ENCODE results near the gene GPS2.
"Not testable (repeated sequence)": the region's sequence is repeated elsewhere in the genome, so short reads cannot be mapped to it uniquely, and the experiment has no call there.

The GPS2 gene

GRCh38 chr17:7348478-7349242 is 33.5 kb upstream of the GPS2 start:
- no peak for TF ChIP-seq JUND (IDR thresholded peaks at IDR 0.05; ENCODE audit: low read depth)
- DNase-seq (ENCODE audit: low read depth in 1 of 2, low spot score in 1 of 2) = no peak
- in situ Hi-C loops (cut with HindIII; ENCODE audit: low pct_unique_long_range_greater_than_20kb, low sequenced_read_pairs) = no loop called here

DNA sequence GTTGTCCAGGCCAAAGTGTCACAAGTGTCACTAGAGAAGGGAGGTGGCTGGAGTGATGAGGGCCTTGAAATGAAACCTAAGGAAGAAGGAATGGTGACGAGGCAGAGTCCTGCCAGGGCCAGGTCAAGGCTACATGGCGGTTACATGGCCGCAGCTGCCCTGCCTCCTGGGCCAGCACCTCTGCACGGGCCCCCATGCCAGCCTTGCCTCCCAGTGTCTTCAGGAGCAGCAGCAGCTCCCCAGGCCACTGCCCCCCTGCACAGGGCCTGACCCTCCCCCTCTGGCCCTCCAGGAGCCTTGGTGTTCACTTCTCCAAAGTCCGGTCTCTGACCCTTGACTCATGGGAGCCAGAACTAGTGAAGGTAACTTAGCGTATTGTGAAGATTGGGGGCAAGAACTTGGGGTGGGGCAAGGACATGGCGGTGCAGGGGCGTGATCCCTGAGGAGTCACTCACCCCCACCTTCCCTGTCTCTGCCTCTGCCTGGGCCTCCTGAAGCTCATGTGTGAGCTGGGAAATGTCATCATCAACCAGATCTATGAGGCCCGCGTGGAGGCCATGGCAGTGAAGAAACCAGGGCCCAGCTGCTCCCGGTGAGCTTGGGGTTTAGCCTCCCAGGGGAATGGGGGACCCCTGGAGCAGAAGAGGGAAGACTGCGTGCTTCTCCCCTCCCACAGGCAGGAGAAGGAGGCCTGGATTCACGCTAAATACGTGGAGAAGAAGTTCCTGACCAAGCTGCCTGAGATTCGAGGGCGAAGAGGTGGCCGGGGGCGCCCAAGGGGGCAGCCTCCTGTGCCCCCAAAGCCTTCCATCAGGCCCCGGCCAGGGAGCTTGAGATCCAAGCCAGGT is 32.7 kb upstream of the GPS2 start:
- in situ Hi-C loops (cut with HindIII; ENCODE audit: low pct_unique_long_range_greater_than_20kb, low sequenced_read_pairs) = no loop called here
- no peak for TF ChIP-seq JUND (IDR thresholded peaks at IDR 0.05; ENCODE audit: low read depth)
- no peak for DNase-seq (ENCODE audit: low read depth in 1 of 2, low spot score in 1 of 2)

GRCh38 chr17:7346761-7347614 is 31.8 kb upstream of the GPS2 start:
- in situ Hi-C loops (cut with HindIII; ENCODE audit: low pct_unique_long_range_greater_than_20kb, low sequenced_read_pairs) = no loop called here
- no peak for TF ChIP-seq JUND (IDR thresholded peaks at IDR 0.05; ENCODE audit: low read depth)
- DNase-seq (ENCODE audit: low read depth in 1 of 2, low spot score in 1 of 2) = no peak

DNA sequence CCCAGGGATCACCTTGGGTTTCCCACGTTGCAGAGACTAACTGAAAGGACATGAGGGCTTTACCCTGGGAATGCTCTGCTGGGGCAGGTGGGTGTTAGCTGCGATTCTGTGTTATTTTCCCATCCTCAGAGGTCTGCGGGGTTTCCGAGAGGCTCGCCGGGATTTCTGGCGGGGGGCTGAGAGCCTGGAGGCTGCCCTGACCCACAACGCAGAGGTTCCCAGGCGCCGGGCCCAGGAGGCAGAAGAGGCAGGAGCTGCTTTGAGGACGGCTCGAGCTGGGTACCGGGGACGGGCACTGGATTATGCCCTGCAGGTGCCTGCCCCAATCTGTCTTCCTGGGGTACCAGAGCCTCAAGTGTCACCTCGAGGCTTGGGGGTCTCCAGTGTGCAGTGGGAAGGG is 28.1 kb upstream of the GPS2 start:
- no peak for TF ChIP-seq JUND (IDR thresholded peaks at IDR 0.05; ENCODE audit: low read depth)
- DNase-seq (ENCODE audit: low read depth in 1 of 2, low spot score in 1 of 2) = no peak

GRCh38 chr17:7341842-7342241 is 26.7 kb upstream of the GPS2 start:
- DNase-seq (ENCODE audit: low read depth in 1 of 2, low spot score in 1 of 2) = no peak
- TF ChIP-seq JUND (IDR thresholded peaks at IDR 0.05; ENCODE audit: low read depth) = no peak
- in situ Hi-C loops (cut with HindIII; ENCODE audit: low pct_unique_long_range_greater_than_20kb, low sequenced_read_pairs) = no loop called here

More for the DNA sequence above, 28.1 kb upstream of the GPS2 start:
- in situ Hi-C loops (cut with HindIII; ENCODE audit: low pct_unique_long_range_greater_than_20kb, low sequenced_read_pairs) = no loop called here

DNA sequence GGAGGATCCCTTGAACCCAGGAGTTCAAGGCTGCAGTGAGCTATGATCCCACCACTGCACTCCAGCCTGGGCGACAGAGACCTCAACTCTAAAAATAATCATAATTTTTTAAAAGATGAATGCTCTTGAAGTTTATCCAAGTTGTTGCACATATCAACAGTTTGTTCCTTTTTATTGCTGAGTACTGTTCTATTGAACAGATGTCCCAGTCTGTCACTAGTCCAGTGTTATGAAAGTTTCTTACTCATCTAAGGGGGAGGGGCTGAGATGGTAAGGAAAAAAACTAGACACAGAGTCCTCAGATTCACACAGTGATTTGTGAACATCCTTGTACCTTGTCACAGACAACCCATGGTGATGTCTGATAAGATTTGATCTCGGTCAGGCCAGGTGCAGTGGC is 25.0 kb upstream of the GPS2 start:
- TF ChIP-seq JUND (IDR thresholded peaks at IDR 0.05; ENCODE audit: low read depth) = no peak
- in situ Hi-C loops (cut with HindIII; ENCODE audit: low pct_unique_long_range_greater_than_20kb, low sequenced_read_pairs) = no loop called here
- no peak for DNase-seq (ENCODE audit: low read depth in 1 of 2, low spot score in 1 of 2)

DNA sequence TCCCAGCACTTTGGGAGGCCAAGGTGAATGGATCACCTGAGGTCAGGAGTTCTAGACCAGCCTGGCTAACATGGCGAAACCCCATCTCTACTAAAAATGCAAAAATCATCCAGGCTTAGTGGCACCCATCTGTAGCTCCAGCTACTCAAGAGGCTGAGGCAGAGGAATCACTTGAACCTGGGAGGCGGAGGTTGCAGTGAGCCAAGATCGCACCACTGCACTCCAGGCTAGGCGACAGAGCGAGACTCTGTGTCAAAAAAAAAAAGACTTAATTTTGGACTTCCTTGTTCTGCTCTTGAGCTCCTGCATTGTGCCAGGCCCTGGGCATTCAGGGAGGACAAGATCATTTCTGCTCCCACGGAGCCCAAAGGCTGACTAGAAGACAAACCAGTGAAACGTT is 22.4 kb upstream of the GPS2 start:
- in situ Hi-C loops (cut with HindIII; ENCODE audit: low pct_unique_long_range_greater_than_20kb, low sequenced_read_pairs) = not testable (repeated sequence)

GRCh38 chr17:7336240-7337175 is 21.3 kb upstream of the GPS2 start, which contains the start of gene ACAP1:
Gene ACAP1 (plus strand): TSS chr17:7336529. CDS start chr17:7336735, 206 bp downstream.
- no peak for TF ChIP-seq JUND (IDR thresholded peaks at IDR 0.05; ENCODE audit: low read depth)
- in situ Hi-C loops (cut with HindIII; ENCODE audit: low pct_unique_long_range_greater_than_20kb, low sequenced_read_pairs) = no loop called here
- no peak for DNase-seq (ENCODE audit: low read depth in 1 of 2, low spot score in 1 of 2)

More for the DNA sequence above, 22.4 kb upstream of the GPS2 start:
- DNase-seq (ENCODE audit: low read depth in 1 of 2, low spot score in 1 of 2) = not testable (repeated sequence)

DNA sequence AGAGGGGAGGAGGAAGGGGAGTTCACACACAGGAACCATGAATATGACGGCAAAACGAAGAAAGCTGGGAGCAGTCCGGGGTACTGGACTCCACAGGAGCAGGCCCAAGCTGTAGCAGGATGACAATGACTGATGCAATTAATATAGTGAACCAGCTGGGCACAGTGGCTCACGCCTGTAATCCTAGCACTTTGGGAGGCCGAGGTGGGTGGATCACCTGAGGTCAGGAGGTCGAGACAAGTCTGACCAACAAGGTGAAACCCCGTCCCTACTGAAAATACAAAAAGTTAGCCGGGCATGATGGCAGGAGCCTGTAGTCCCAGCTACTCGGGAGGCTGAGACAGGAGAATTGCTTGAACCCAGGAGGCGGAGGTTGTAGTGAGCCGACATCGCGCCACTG is 20.6 kb upstream of the GPS2 start:
- in situ Hi-C loops (cut with HindIII; ENCODE audit: low pct_unique_long_range_greater_than_20kb, low sequenced_read_pairs) = not testable (repeated sequence)

DNA sequence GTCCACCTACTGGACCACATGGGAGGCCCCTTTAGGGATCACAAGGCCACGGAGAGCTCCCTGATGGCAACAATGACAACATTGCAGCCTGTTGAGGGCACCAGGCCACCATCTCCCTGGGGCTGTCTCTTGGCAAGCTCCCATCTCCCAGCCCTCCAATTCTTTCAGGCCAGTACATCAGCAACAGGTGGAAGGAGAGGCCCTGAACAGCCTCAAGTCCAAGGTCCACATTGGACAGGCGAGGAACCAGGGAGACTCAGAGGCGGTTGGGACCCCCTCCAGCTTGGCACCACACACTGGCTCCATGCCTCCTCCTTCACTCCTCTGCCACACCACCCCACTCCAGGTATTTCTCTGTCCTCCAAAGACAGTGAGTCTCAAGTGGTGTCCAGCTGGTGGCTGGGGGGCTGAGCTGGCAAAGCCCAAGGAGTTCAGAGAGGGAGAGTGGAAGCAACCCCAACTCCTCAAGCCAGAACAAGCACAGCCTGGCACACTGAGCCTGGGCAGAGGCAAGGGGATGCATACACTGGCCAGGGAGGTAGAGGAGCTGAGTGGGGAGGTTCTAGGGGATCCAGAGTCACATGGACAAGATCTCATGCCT is 19.9 kb upstream of the GPS2 start:
- no peak for TF ChIP-seq JUND (IDR thresholded peaks at IDR 0.05; ENCODE audit: low read depth)
- in situ Hi-C loops (cut with HindIII; ENCODE audit: low pct_unique_long_range_greater_than_20kb, low sequenced_read_pairs) = no loop called here
- DNase-seq (ENCODE audit: low read depth in 1 of 2, low spot score in 1 of 2) = no peak

More for the DNA sequence above, 20.6 kb upstream of the GPS2 start:
- DNase-seq (ENCODE audit: low read depth in 1 of 2, low spot score in 1 of 2) = not testable (repeated sequence)

- in situ Hi-C loops (cut with HindIII; ENCODE audit: low pct_unique_long_range_greater_than_20kb, low sequenced_read_pairs); DNase-seq (ENCODE audit: low read depth in 1 of 2, low spot score in 1 of 2): not testable (repeated sequence)
These were observed 17.5 kb upstream of the GPS2 start for GRCh38 chr17:7332600-7333069.
